Muscle layer of duodenum (tissue), 2 donors: Measurements from ENCODE around the gene MINDY1.

Source experiments
- H3K27ac ChIP-seq: one replicate; pipeline ENCODE4 v1.7.0; 2013; ENCODE audit warnings: mild to moderate bottlenecking, low read length
- H3K27me3 ChIP-seq: one replicate; pipeline ENCODE4 v1.7.0; 2013; ENCODE audit warnings: low read depth, mild to moderate bottlenecking, control low read depth, low read length
- H3K36me3 ChIP-seq, 2 donors: one replicate each; pipeline ENCODE4 v1.7.0; 2013; ENCODE audit warnings: low read length in 2 of 2, control low read depth in 1 of 2, mild to moderate bottlenecking in 1 of 2; ENCODE audit not compliant: insufficient read depth in 2 of 2, control insufficient read depth in 1 of 2
- H3K4me1 ChIP-seq, 2 donors: one replicate each; pipeline ENCODE4 v1.7.0; 2013; ENCODE audit warnings: low read length in 2 of 2, mild to moderate bottlenecking in 2 of 2, control low read depth in 1 of 2, moderate library complexity in 1 of 2; ENCODE audit not compliant: insufficient read depth in 2 of 2, control insufficient read depth in 1 of 2
- H3K4me3 ChIP-seq, 2 donors: one replicate each; pipeline ENCODE4 v1.7.0; 2013; ENCODE audit warnings: low read length in 2 of 2, low read depth in 1 of 2, mild to moderate bottlenecking in 1 of 2
- H3K9me3 ChIP-seq, 2 donors: one replicate each; pipeline ENCODE4 v1.7.0; 2013; ENCODE audit warnings: low read length in 2 of 2, control low read depth in 1 of 2, mild to moderate bottlenecking in 1 of 2; ENCODE audit not compliant: control insufficient read depth in 1 of 2
- donor health status: healthy.

Gene MINDY1

DNA sequence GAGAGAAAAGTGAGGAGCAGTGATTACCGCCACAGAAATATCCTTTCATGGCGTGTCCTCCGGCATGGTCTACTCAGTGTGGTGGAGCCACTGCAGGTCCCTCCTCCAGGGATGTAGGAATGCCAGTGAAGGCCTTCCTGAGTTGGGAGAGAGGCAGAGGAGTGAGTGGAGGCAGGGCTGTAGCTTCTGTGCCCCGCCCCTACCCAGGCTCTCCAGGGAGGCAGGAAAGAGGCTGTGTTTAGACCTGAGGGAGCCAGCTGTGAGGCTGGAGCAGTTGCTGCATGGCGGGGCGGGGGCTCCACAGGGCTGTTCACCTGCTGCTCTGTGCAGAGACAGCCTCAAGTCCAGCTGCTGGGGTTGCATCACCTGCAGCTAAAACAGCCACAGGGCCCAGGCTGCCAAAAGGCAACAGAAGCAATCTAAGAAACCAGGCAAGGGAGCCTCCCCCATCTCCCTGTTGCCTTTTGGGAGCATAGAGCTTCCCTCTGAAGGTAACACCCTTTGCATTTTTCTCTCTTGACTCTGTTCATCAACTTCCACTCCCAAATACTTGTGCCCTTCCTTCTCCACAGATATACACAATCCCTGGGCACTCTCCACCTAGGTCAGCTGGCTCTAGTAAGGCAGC is 25.4 kb downstream of the MINDY1 start:
- no peak overlapping the region for H3K27ac ChIP-seq
- H3K4me1 ChIP-seq: peaks cover 6% of the 10 kb centered on the region in 2 donors
- H3K4me3 ChIP-seq: no peak overlapping the region
- H3K36me3 ChIP-seq: no peaks in the 10 kb centered on the region
- H3K9me3 ChIP-seq: no peaks in the 10 kb centered on the region
- no peaks in the 10 kb centered on the region for H3K27me3 ChIP-seq

DNA sequence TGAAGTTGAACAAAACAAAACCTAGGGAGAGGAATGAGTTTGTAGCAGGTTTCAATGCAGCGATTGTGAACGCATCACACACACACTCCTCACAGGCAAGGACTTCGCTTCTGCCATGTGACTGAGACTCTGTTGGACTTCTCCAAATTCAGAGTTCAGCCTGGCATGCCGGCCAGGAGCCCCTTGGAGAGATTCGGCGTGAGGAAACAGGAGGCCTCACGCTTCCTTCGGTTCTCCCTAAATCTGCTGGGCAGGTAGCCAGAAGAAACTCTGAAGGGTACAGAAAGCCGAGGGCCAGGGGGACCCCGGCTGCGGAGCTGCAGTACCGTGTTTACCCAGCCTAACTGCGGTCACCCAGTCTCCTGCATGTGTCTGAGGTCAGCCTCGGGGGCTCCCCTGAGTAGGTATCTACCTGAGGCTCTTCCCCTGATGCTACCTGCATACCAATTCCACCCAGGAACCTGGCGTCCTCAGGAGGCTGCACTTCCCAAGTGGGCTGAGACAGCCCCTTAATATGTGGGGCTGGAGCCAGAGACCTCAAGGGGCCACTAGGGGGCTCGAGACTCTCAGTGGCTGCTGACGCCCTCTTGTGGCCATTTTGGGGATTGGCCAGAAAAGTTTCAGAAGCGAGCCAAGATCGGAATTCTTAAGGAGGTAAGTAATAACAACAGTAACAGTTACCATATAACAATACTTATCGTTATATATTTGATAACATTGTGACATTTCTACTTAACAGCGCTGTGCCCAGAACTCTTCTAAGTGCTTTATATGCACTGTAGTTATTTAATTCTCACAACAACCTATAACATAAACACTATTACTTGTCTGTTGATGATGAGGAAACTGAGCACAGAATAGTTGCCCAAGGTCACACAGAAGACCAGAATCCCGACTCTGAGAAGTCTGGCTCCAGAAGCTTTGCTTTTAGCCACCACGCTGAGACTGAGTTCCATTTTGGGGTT is 27.3 kb downstream of the MINDY1 start:
- peak overlapping the region; percentile 47 to 58 for H3K4me3 ChIP-seq
- no peaks in the 10 kb centered on the region for H3K9me3 ChIP-seq
- H3K27ac ChIP-seq: no peak overlapping the region
- H3K4me1 ChIP-seq: peaks cover 6% of the 10 kb centered on the region in 2 donors
- H3K36me3 ChIP-seq: no peaks in the 10 kb centered on the region
- no peaks in the 10 kb centered on the region for H3K27me3 ChIP-seq

DNA sequence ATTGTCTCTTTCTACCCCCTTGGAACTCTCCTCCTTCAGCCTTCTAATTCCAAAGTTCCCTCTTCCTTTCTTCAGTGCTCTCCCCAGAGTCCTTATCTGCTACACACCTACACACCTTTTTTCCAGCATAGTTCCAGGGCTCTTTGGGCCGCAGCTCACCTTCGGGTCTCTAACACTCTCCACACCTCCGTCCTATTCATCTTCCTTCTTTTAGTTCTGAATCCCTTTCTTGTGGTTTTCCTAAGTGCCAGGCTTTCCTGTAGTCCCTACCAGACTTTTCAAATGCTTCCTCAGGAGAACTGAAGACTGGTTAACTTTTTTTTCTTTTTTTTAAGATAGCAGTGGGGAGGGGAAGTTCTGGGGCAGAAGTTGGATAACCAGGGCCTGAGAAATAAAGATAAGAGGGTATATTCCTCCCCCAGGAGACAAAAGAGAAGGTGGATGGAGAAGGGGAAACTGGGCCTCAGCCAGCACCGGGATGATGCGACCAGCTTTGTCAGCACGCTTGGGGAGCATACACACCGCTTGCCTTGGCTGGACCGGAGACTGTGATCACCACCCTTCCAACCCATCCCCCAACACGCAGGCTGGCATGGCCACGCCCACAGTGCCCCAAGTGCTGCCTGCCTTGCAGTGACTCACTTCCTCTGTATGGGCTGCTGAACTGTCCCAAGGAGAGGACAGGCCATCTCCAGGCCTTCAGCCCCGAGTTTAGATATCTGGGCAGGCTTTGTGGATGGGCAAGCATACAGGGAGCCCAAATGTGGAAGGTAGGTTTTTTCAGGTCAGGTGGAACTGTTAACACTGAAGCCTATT is 29.6 kb downstream of the MINDY1 start:
- H3K4me3 ChIP-seq: no peak overlapping the region

DNA sequence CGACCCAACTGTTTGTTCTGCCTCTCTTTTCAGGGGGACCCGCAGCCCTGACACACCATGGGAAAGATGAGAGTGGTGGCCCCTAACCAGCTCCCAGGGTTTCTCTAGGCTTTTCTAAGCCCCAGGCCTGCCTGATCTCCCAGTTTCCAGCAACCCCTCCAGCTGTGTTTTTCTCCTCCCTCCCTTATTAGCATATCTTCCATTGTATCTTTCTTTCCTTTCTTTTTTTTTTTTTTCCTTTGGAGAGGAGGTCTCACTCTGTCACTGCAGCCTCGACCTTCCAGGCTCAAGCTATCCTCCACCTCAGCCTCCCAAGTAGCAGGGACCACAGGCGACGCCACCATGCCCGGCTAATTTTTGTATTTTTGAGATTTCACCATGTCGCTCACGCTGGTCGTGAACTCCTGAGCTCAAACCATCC is 30.3 kb downstream of the MINDY1 start:
- H3K9me3 ChIP-seq: no peaks in the 10 kb centered on the region
- peaks cover 26 to 28% of the 10 kb centered on the region in 2 donors for H3K4me1 ChIP-seq
- H3K27me3 ChIP-seq: no peaks in the 10 kb centered on the region
- H3K27ac ChIP-seq: no peak overlapping the region
- H3K36me3 ChIP-seq: no peaks in the 10 kb centered on the region
- H3K4me3 ChIP-seq: no peak overlapping the region

More for the DNA sequence above, 29.6 kb downstream of the MINDY1 start:
- no peaks in the 10 kb centered on the region for H3K36me3 ChIP-seq
- H3K9me3 ChIP-seq: no peaks in the 10 kb centered on the region
- H3K4me1 ChIP-seq: peaks cover 20 to 21% of the 10 kb centered on the region in 2 donors
- H3K27ac ChIP-seq: peak overlapping the region; percentile 67
- H3K27me3 ChIP-seq: no peaks in the 10 kb centered on the region

DNA sequence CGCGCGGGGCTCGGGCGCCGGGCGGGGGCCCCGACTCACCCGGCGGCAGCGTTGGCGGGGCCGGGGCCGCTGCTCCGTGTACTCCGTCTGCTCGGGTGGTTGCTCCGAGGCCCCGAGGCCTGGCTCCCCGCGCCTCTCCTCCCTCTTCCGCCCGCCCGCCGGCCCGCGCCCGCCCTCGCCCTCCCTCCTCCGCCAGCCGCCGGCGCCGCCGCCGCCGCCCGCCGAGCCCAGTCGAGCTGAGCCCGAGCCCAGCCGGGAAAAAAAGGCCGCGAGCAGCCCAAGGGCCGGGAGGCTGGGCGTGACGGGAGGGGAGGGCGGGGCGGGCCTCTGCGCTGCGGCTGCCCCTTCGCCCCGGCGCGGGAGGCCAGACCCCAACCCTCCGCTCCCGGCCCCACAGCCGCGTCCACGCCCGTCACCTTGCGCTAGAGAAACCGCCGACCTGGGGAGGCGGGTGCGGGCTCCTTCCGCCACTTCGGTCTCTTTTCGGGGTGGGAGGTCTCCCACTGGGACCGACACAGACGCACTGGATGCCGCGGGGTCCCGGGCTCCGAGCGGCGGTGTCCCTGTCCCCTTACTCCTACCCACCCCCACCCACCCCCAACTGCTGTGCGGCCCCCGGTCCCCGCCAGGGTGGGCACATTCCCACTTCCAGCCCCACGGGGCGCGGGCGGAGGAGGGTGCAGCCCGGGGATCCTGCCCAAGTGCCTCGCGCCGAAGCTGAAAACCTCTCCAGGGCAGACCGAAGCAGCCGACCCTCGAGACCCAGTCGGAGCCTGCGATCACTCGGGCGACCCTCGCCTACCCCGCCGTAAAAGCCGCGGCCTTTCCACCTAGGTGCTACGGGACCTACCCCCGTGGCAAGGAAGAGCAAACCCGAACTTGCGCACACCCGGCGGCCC is 31.9 kb downstream of the MINDY1 start, which contains the start of gene CERS2:
TSS of gene CERS2 (minus strand) at position 256 of the 899 bp plus-strand sequence. CDS start 5,745 bp downstream, outside the sequence.
- peaks cover 39 to 41% of the 10 kb centered on the region in 2 donors for H3K4me1 ChIP-seq
- no peaks in the 10 kb centered on the region for H3K9me3 ChIP-seq
- peak within 1 kb of the TSS; percentile 77 for H3K27ac ChIP-seq
- H3K27me3 ChIP-seq: no peaks in the 10 kb centered on the region
- H3K36me3 ChIP-seq: no peaks in the 10 kb centered on the region
- H3K4me3 ChIP-seq: peak within 1 kb of the TSS; percentile 78 to 87

DNA sequence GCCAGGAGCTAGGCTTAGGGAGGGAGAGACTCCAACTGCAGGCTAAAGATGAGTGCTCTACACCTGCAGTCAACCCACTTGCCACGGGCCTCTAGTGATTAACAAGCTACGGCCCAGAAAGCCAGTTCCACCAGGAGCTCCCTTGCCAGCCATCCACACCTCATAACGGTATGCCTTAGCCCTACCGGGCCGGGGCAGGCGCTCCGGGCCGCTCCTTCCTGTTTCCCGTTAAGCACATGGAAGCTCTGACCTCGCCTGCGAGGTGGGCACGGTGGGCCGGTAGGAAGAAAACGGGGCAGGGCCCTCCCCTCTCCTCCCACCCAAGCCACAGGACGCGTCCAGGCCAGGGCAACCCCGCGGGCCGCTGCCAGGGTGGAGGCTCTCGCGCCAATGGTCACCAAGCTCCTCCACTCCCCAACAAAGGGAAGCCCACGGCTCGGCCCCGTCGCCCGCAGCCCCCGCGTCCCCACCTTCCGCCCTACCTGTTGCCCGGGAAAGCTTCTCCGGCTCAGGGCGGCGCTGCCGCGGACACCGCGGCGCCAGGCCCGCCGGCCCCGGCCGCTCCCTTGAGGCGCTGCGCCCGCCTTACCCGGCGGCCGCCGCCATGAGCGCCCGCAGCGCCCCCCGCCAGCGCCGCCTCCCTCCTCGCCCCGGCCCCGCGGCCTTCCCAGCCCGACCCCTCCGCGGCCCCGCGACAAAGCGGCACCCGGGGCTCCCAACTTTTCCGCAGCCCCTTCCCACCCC is 32.7 kb downstream of the MINDY1 start:
- Histone ChIP-seq H3K9me3 (no peaks in the 10 kb centered on the region), H3K27ac (peak overlapping the region; percentile 77), H3K27me3 (no peaks in the 10 kb centered on the region), H3K36me3 (no peaks in the 10 kb centered on the region), H3K4me1 (peaks cover 36 to 41% of the 10 kb centered on the region in 2 donors), H3K4me3 (peak overlapping the region; percentile 78 to 87)

DNA sequence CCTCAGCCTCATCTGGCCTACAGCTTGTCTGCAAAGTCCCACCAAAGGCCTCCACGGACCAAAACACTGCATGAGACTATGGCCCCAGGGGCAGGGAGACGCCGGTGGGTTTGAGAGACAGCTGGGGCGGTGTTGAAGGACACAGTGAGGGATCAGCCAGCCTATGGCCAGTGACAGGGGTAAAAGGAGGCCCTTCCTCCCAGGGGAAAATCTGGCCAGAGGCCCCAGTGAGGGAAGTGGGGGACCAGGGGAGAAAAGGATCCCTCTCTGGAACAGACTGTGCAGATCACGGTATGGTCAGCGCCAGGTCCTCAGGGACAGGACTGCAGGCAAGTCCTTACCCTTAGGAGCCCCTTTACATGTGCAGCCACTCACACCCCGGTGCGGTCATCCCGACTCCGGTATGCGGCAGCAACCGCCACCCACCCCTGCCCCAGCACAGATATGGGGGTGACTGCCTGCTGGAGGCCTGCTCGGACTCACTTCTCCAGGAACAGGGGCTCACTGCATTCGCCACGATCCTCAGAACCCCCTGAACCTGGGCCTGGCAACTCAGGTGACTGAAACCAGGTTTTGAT is 33.4 kb downstream of the MINDY1 start:
- peak overlapping the region; percentile 77 for H3K27ac ChIP-seq

DNA sequence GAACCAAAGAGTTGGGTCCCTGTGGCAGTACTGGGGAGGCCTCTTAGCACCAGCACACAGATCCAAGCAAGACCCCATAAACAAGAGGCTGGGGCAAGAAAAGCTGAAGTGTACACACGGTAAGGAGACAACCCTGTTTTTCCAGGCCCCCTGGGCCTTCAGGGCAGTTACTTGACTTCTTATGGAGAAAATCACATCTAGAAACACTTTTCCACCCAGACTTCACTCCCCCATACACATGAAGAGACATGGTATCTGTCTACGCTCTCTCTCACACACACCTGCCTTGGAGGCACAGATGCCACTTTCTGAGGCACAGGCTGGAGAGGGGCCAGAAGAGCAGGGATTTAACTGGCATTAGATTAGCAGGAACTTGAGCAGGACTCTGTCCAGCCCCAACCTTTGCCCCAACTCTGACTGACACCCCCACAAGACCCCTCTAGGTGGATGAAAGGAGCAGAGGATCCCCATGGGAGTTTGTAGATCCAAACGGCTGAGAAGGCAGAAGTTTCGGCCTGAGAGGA is 34.2 kb downstream of the MINDY1 start:
- H3K27me3 ChIP-seq: no peaks in the 10 kb centered on the region
- peak overlapping the region; percentile 77 for H3K27ac ChIP-seq
- H3K36me3 ChIP-seq: peaks cover 14% of the 10 kb centered on the region in 2 donors
- H3K9me3 ChIP-seq: no peaks in the 10 kb centered on the region
- H3K4me3 ChIP-seq: peak overlapping the region; percentile 78 to 87
- peaks cover 35 to 39% of the 10 kb centered on the region in 2 donors for H3K4me1 ChIP-seq

More for the DNA sequence above, 33.4 kb downstream of the MINDY1 start:
- Histone ChIP-seq H3K9me3 (no peaks in the 10 kb centered on the region), H3K4me3 (peak overlapping the region; percentile 78 to 87), H3K27me3 (no peaks in the 10 kb centered on the region), H3K36me3 (peaks cover 5% of the 10 kb centered on the region in 2 donors), H3K4me1 (peaks cover 36 to 39% of the 10 kb centered on the region in 2 donors)

DNA sequence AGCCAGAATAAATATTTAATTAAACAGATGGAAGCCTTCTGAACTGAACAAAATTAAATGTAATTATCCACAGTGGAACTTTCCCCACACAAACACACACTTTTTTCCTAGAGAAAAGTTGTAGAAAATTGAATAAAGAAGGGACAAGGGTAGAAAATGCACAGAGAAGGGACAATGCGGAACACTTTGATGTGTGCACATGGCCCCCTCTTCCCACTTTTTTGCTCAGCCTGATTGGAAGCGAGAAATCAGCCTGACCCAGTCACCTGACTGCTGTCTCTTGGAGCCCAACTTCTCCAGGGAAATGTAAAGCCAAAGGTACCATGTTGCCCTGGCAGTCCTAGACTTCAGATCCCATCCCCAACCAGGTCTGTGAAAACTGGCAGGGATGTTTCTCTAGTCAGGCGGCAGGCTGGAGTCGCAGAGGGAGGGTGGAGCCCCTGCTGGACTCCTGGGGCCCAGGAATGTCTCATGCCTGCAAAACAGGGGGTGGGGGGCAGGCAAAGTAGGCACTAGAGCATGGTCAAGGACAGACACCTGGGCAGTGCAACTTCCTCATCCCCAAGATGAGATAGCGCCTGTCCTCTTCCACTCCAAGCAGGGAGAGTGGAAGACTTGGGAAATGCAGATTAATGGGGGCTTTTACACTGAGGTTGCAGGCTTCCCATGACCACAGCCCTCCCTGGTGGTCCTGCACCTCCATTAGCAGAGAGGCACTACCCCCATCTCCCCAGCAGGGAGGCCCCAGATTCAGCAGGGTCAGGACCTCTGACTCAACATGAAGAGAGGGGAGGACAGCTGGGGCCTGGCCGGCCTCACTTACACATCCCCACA is 34.9 kb downstream of the MINDY1 start:
- H3K4me1 ChIP-seq: peaks cover 33 to 39% of the 10 kb centered on the region in 2 donors
- H3K36me3 ChIP-seq: peaks cover 21% of the 10 kb centered on the region in 2 donors
- H3K27me3 ChIP-seq: no peaks in the 10 kb centered on the region
- peak overlapping the region; percentile 77 for H3K27ac ChIP-seq
- no peaks in the 10 kb centered on the region for H3K9me3 ChIP-seq
- H3K4me3 ChIP-seq: peak overlapping the region; percentile 23 to 87
